K562 (cell line): ENCODE results near the gene SPEF1. TPM values are rescaled to one million over a fixed set of nuclear protein-coding genes. Genes with fewer than 3 reads are reported as not detected.

Experiments
- ARNT ChIP-seq, 2 experiments: fragments of 450-650 bp; IDR thresholded peaks; 2 replicates each; pipeline ENCODE4 v1.6.1; 2016; ENCODE audit warnings: mild to moderate bottlenecking in 1 of 2
- BCL6 ChIP-seq: fragments of 250-450 bp; sonication (Bioruptor Pico); IDR thresholded peaks from 2 replicates; pipeline ENCODE4 v1.4.0; 2020
- BRF2 ChIP-seq: IDR thresholded peaks from 3 replicates; pipeline ENCODE4 v1.6.1; 2011; ENCODE audit warnings: borderline replicate concordance, mild to moderate bottlenecking; ENCODE audit not compliant: insufficient read length, insufficient read depth
- CBFA2T2 ChIP-seq: fragments of 450-650 bp; conservative IDR thresholded peaks from 2 replicates; pipeline ENCODE4 v1.6.1; 2017; ENCODE audit warnings: mild to moderate bottlenecking
- CBFA2T3 ChIP-seq: fragments of 450-650 bp; IDR thresholded peaks from 2 replicates; pipeline ENCODE4 v1.6.1; 2017
- CEBPG ChIP-seq, 3 experiments: fragments of 200-800 bp in 1 of 3; sonication (Bioruptor generic) in 1 of 3; sonication (generic) in 1 of 3; formaldehyde crosslinking in 1 of 3; IDR thresholded peaks in 2 of 3; conservative IDR thresholded peaks in 1 of 3; 2 replicates each; pipeline versions ENCODE4 v1.6.1 to v1.8.0; 2016 to 2022; ENCODE audit warnings: missing compliant biosample characterization in 2 of 3, missing genetic modification characterization in 2 of 3, mild to moderate bottlenecking in 1 of 3, missing genetic modification reagents in 1 of 3
- CTBP1 ChIP-seq: fragments of 450-650 bp; IDR thresholded peaks from 2 replicates; pipeline ENCODE4 v1.6.1; 2016; ENCODE audit warnings: borderline replicate concordance
- FOSL1 ChIP-seq: fragments of 200-800 bp; sonication (Bioruptor generic); conservative IDR thresholded peaks from 2 replicates; pipeline ENCODE4 v1.6.1; 2016; ENCODE audit warnings: missing genetic modification characterization, missing compliant biosample characterization
- FOXK1 ChIP-seq: sonication (generic); formaldehyde crosslinking; IDR thresholded peaks from 2 replicates; pipeline ENCODE4 v1.8.0; 2022; ENCODE audit warnings: missing genetic modification reagents, mild to moderate bottlenecking, borderline replicate concordance
- FUS ChIP-seq: fragments of 200-400 bp; formaldehyde crosslinking; optimal IDR thresholded peaks from 2 replicates; pipeline ENCODE3; 2017; ENCODE audit warnings: low read depth, low read length
- HDAC2 ChIP-seq: fragments of 450-650 bp; IDR thresholded peaks from 2 replicates; pipeline ENCODE4 v1.6.1; 2016; ENCODE audit warnings: mild to moderate bottlenecking
- HDAC6 ChIP-seq: IDR thresholded peaks from 2 replicates; pipeline ENCODE4 v1.6.1; 2012; ENCODE audit warnings: low read depth, mild to moderate bottlenecking, control low read depth, inconsistent platforms, low read length, moderate library complexity
- HLTF ChIP-seq: fragments of 450-650 bp; IDR thresholded peaks from 2 replicates; pipeline ENCODE4 v1.6.1; 2016
- ILF3 ChIP-seq: fragments of 450-650 bp; IDR thresholded peaks from 2 replicates; pipeline ENCODE4 v1.6.1; 2018; ENCODE audit warnings: antibody characterized with exemption, mild to moderate bottlenecking, moderate library complexity, borderline replicate concordance
- MCM5 ChIP-seq: fragments of 450-650 bp; IDR thresholded peaks from 2 replicates; pipeline ENCODE4 v1.6.1; 2016; ENCODE audit warnings: low read depth
- MECOM ChIP-seq: fragments of 250-450 bp; sonication (Bioruptor Pico); IDR thresholded peaks from 2 replicates; pipeline ENCODE4 v1.8.0; 2022; ENCODE audit warnings: inconsistent platforms
- SIN3A ChIP-seq, 2 experiments: fragments of 150-350 bp in 1 of 2; IDR thresholded peaks; 2 replicates each; pipeline ENCODE4 v1.6.1; 2011 to 2016; ENCODE audit warnings: borderline replicate concordance in 2 of 2, low read depth in 2 of 2, low read length in 2 of 2, mild to moderate bottlenecking in 2 of 2, moderate library complexity in 2 of 2; ENCODE audit not compliant: control insufficient read depth in 1 of 2
- U2AF2 ChIP-seq: fragments of 200-400 bp; formaldehyde crosslinking; optimal IDR thresholded peaks from 2 replicates; pipeline ENCODE3; 2017; ENCODE audit warnings: low read depth, mild to moderate bottlenecking, low read length
- ZBTB26 ChIP-seq: fragments of 450-650 bp; formaldehyde crosslinking; IDR thresholded peaks from 2 replicates; pipeline ENCODE4 v1.4.0; 2022; ENCODE audit warnings: missing genetic modification characterization
- ZNF696 ChIP-seq: fragments of 250-450 bp; sonication (Bioruptor Pico); conservative IDR thresholded peaks from 2 replicates; pipeline ENCODE4 v1.4.0; 2020; ENCODE audit warnings: mild to moderate bottlenecking, moderate library complexity
- ZNF780A ChIP-seq: fragments of 250-450 bp; sonication (Bioruptor Pico); IDR thresholded peaks from 2 replicates; pipeline ENCODE4 v1.5.0; 2021; ENCODE audit warnings: mild to moderate bottlenecking
- ZNF830 ChIP-seq: fragments of 250-450 bp; sonication (Bioruptor Pico); IDR thresholded peaks from 2 replicates; pipeline ENCODE4 v1.5.0; 2021; ENCODE audit warnings: mild to moderate bottlenecking
- polyA plus RNA-seq, 8 experiments: library from polyadenylated mRNA; depleted of rRNA in 4 of 8; stranded (reverse) in 5 of 8; unstranded in 3 of 8; fragments of >200 nt; fragmentation: Nextera tagmentation in 2 of 8; fragmentation: Illumina TruSeq in 1 of 8; extraction: Ambion mirVana in 2 of 8; extraction: Trizol in 1 of 8; gene quantifications; 2 replicates each; pipeline versions ENCODE4 v1.2.1 to v1.2.3, GENCODE V29; 2011 to 2014; ENCODE audit warnings: inconsistent platforms in 1 of 8, missing spikeins in 1 of 8
- total RNA-seq, 7 experiments: library from RNA; depleted of rRNA in 6 of 7; stranded (reverse); fragments of >200 nt in 6 of 7; fragmentation: Illumina TruSeq in 2 of 7; extraction: Trizol in 2 of 7; gene quantifications; 2 replicates each; pipeline versions ENCODE4 v1.2.1 to v1.2.3, GENCODE V29; 2011 to 2021; ENCODE audit warnings: low replicate concordance in 1 of 7
- TF ChIP-seq, protein P1 (sequence below): fragments of 250-450 bp; sonication (Bioruptor Pico); IDR thresholded peaks from 2 replicates; pipeline ENCODE4 v1.9.0; 2021; ENCODE audit warnings: mild to moderate bottlenecking, inconsistent platforms
- TF ChIP-seq, protein P2 (sequence below): fragments of 250-450 bp; sonication (Bioruptor Pico); IDR thresholded peaks from 2 replicates; pipeline ENCODE4 v1.8.0; 2021; ENCODE audit warnings: moderate library complexity, mild to moderate bottlenecking, inconsistent platforms

Gene SPEF1
- total and polyA plus RNA-seq, 9 of the 15 experiments (the other 6 are each of a cell fraction or from before 2014, with no cell fraction given), result not detected

- TF ChIP-seq ZBTB26 (CRISPR knock-in tag) (no peak), HLTF (no peak), MECOM (CRISPR knock-in tag) (no peak), HDAC6 (no peak), FOXK1 (no peak), CTBP1 (peak; percentile 47; the same call in 1 of the 2 replicates), CBFA2T2 (peak; percentile 45), ILF3 (no peak), FOSL1 (tag) (no peak), HDAC2 (no peak), SIN3A (IDR thresholded peaks at IDR 0.05; ENCODE audit: borderline replicate concordance in 2 of 2, control insufficient read depth in 1 of 2, low read depth in 2 of 2, low read length in 2 of 2) (peak in 1 of 2 experiments; percentile 12; a peak in 1 of 4 replicates), BCL6 (CRISPR knock-in tag) (no peak), MCM5 (no peak), FUS (no peak), BRF2 (no peak), CBFA2T3 (peak; percentile 67), U2AF2 (no peak), ZNF780A (CRISPR knock-in tag) (no peak), CEBPG (CRISPR knock-in tag; IDR thresholded peaks at IDR 0.05) (0 out of 2 replicates have a peak, but pooled peaks have one; percentile 11), CEBPG (tag; conservative IDR thresholded peaks at IDR 0.05 in 1 of 2, IDR thresholded peaks at IDR 0.05 in 1 of 2) (no peak), ZNF696 (CRISPR knock-in tag) (no peak), ARNT (IDR thresholded peaks at IDR 0.05) (no peak), ZNF830 (no peak)
- TF ChIP-seq, protein P1, sequence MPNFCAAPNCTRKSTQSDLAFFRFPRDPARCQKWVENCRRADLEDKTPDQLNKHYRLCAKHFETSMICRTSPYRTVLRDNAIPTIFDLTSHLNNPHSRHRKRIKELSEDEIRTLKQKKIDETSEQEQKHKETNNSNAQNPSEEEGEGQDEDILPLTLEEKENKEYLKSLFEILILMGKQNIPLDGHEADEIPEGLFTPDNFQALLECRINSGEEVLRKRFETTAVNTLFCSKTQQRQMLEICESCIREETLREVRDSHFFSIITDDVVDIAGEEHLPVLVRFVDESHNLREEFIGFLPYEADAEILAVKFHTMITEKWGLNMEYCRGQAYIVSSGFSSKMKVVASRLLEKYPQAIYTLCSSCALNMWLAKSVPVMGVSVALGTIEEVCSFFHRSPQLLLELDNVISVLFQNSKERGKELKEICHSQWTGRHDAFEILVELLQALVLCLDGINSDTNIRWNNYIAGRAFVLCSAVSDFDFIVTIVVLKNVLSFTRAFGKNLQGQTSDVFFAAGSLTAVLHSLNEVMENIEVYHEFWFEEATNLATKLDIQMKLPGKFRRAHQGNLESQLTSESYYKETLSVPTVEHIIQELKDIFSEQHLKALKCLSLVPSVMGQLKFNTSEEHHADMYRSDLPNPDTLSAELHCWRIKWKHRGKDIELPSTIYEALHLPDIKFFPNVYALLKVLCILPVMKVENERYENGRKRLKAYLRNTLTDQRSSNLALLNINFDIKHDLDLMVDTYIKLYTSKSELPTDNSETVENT (CRISPR knock-in tag), result no peak
- TF ChIP-seq, protein P2, sequence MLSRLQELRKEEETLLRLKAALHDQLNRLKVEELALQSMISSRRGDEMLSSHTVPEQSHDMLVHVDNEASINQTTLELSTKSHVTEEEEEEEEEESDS (CRISPR knock-in tag), result no peak
These were observed 14.2 kb downstream of the SPEF1 start (continued) for GRCh38 chr20:3767110-3767426.
